HPDE6-E6E7 (cell line): ENCODE data around the gene MYOM1.

Experiments
- DNase-seq: peaks from one replicate; pipeline ENCODE4 v3.0.0; 2011; ENCODE audit warnings: missing footprints; ENCODE audit errors: extremely low spot score

Gene MYOM1

GRCh38 chr18:3219631-3220335 is at the start of gene MYOM1:
TSS of gene MYOM1 (minus strand) at chr18:3219968. CDS start at chr18:3215223, 4,745 bp downstream.
- DNase-seq: no peak

- no peak for DNase-seq
Measured at GRCh38 chr18:3269241-3269913, 49.6 kb upstream of the MYOM1 start.

DNA sequence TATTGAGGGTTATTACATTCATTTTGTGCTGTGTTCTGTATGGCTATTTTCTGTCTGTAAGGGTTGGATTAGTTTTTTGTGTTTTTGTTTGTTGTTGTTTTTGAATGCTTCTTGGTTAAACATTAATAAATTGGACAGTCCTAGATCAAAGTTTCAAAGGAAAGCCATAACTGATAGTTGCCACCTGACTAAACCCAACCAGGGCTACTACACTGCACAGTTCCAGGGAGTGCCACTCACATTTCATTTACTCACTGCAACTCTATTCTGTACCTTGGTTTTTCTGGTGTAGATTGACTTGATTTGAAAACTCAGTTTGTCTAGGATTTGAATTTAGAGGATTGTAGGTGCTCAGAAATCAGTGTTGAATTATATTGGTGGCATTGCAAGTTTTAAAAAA is 48.5 kb upstream of the MYOM1 start:
- no peak for DNase-seq

GRCh38 chr18:3266062-3266608 is 46.4 kb upstream of the MYOM1 start:
- no peak for DNase-seq

GRCh38 chr18:3265564-3266033 is 45.8 kb upstream of the MYOM1 start:
- no peak for DNase-seq

DNA sequence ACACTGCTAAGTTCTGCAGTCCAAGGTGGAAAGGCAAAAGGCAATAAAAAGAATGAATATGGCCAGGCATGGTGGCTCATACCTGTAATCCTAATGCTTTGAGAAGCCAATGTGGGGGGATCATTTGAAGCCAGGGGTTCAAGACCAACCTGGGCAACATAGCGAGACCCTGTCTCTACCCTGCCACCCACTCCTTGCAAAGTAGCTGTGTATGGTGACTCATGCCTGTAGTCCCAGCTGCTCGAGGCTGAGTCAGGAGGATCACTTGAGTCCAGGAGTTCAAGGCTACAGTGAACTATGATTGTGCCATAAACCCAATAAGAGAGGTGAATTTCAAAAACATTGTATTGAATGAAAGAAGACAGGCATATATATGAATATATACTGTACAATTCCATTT is 44.6 kb upstream of the MYOM1 start:
- DNase-seq: no peak

DNA sequence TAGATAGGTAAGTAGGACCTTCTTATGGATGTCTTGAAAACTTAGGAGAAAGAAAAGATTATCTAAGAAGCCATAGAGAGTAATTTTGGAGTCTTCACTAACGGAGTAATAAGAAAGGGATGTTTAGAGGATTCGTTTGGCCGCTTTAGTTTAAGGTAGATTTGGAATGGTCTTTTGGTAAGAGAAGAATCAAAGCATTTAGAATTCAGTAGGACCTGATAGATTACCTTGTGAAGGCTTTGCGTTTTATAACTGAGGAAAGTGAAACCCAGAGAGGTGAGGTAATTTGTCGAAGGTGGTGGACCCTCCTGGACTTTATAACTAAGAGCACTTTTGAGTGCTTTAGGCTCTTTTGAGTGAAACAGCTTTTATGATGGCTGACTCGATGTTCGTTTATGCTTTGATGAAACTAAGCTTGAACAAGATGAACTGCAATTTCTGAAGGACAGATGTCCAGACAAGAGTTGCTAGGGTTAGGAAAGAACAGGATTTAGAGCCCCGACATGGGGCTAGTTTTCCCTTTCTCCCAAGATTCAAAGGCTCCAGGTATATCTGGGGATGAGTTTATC is 43.4 kb upstream of the MYOM1 start:
- DNase-seq: no peak

DNA sequence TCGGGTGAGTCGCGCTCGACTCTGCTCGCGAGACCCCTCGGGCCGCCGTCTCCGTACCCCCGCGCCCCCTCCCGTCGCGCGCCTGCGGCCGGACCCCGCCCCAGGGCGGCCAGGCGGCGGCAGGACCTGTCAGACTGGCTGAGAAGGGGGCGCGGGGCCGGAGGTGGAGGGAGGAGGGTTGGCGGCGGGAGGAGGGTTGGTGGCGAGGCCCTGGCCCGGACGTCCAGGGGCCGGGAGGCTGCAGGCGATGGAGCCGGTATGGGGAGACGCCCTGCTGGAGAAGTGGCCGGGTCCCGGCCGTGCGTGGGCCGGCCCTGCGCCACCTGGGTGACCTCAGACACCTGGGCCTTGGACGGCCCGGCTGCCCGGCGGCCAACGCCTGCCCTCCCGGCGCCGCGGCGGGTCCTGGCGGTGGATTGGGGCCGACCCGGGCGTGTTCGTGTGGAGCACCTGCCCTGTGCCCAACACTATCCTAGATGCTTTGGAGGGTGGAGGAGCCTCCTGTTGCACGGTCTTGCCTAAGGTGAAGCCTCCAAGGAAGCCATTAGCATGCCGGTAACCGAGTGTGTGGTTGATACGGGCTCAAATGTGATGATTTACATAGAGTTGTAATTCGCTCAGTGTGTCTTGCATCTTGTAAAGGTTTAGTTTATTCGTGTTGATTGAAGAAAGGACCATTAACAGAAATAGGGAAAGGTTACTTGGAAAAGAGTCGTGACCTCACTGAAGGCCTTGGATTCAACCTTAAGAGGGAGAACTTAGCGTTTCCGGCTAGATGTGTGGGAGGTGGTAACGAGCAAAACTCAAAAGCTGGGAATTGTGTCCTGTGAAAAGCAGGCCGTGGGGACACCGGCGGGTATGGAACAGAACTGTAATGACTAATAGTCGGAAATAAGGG is 42.7 kb upstream of the MYOM1 start:
- no peak for DNase-seq

DNA sequence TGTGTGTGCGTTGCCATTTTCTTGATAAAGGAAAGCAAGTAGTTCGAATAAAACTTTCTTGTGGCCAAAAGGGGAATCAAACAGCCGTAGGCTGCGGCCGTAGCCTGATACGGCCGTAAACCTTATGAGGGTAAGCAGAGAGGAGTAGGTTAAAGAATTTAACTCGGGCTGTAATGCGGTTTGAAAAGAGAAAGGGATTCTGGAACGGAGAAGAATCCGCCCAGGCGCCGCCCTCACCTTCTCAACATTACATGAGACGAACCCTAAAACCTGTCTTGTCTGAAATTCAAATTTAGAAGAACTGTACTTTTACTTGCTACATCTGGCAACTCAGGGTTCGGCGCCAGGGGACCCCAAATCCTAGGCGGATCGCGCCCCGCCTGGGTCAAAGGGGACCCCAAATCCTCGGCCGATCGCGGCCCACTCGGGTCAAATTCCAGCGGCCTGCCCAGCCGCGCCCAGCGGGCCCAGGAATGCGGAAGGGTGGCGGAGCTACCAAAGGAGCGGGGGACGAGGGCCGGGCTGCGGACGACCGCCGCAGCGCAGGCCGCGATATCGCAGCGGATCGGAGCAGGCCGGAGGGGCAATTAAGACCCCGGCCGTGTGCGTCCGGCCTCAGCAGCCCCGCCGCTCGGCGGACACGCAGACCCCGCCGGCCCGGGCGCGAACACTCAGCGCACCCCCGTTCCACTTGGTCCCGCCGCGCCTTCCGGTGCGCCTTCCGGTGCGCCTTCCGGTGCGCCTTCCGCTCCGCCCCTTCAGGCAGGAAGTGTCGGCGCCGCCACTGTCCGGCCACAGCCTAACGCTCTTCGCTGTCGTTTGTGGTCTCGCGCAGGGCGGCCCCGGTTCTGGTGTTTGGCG is 41.8 kb upstream of the MYOM1 start, which contains the start of gene MYL12B:
Gene MYL12B, plus strand, starts transcription at position 761 of the 861 bp plus-strand sequence. CDS start 10,766 bp downstream, outside the sequence.
- no peak for DNase-seq

DNA sequence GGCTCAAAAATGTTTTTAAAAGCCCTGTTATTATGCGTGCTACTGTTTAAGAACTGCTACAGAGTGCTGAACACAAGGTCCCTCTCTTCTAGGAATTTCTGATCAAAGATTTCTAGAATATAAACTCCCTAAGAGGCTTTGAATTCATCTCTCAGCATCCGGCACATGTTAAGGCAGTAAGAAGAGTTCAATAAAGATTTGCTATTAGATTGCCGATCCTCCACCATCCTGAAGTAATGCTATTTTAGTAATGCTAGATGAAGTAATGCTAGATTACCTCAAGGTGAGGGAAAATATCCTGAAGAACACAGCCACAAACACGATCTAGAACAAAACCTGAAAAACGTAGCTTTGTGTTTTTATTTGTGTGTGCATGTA is 41.2 kb upstream of the MYOM1 start:
- no peak for DNase-seq

DNA sequence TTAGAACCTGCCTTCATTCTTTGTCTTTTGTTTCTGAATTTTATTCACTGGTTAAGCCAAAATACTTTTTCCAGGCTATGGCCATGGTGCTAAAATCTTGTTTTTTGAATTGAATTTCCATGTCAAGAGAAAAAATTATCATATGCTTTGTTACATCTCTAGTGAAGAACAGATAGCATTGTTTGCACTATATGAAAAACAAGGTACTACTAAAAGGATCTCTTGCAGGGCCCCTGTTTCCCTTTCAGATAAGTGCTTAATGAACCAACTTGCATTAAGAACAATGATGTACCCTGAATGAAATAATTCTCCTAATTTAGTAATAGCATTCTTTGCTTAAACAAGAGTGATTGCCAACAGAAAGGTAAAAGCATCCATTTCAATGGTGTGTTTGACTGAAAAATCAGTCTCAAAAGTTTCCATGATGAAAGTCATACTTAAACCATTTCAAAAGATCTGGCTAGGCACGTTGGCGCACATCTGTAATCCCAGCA is 37.9 kb upstream of the MYOM1 start:
- DNase-seq: no peak

DNA sequence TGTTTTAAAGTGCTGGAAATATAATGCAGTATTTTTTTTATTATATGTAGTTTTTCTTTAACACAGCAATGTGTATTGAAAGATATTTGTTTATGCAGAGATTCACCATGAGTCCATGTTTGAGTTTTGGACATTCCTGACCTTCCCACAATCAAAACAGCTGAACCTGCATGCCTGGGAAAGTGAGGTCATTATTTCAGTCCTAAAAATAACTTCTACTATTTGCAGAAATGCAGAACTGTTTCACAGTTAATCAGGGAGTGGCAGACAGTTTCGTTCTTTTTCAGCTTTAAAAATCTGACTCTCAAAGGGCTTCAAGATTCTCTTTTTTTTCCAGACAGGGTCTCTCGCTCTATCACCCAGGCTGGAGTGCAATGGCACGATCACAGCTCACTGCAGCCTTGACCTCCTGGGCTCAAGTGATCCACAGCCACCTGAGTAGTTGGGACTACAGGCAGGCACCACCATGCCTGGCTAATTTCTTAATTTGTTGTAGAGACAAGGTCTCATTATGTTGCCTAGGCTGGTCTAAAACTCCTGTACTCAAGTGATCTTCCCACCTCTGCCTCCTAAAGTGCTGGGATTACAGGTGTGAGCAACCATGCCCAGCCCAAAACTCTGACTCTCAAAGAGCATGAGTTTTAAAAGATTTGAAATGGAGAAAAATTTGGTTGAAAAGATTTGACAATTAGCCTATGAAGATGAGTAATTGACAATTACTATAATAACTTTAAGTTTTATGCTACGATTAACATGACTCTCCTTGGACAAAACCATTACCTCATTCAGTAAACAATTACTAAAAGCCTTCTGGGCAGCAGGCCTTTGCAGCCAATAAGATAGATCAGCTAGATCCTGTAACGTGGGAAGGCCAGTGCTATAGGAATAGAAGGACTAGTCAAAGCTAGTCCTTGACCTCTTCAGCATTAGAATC is 37.2 kb upstream of the MYOM1 start:
- DNase-seq: no peak

DNA sequence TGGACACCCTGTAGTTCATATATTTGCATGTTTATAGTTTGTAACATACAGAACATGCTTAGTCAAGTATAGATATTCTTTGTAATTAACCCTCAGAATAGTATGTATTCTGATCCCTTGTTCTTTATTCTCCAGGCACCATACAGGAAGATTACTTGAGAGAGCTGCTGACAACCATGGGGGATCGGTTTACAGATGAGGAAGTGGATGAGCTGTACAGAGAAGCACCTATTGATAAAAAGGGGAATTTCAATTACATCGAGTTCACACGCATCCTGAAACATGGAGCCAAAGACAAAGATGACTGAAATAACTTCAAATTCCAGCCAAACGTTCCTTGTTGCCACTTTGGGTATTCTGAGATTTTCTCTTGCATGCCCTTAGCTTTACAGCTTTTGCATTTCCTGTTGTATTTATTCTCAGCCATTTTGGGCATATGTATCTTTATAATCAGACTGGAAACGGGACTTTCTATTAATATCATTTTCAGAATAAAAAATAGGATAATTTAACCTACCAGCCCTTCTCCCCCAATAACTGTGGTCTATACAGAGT is 35.9 kb upstream of the MYOM1 start:
- no peak for DNase-seq

GRCh38 chr18:3254725-3255124 is 35.0 kb upstream of the MYOM1 start:
- no peak for DNase-seq

- DNase-seq: no peak
Measured at GRCh38 chr18:3252843-3253242, 33.1 kb upstream of the MYOM1 start.

DNA sequence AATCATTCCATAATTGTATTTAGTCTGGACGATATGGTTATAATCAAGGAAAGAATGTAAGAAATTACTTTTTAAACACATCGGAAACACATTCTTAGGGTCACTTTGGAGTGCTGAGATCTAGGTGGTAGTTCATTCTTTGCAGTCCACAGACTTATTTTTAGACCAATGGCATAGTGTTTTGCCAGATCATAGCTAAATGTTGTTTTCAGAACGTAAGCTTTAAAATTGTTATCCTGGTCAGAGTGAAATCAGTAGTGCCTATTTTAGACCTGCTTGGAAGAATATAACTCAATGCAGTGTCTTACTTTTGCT is 32.2 kb upstream of the MYOM1 start:
- no peak for DNase-seq

GRCh38 chr18:3251249-3251962 is 31.6 kb upstream of the MYOM1 start:
- DNase-seq: no peak
